HG03520 (cell line): Measurements from ENCODE around the gene NPBWR2.

Experiments
- ATAC-seq: cut with Tn5 transposase; IDR thresholded peaks from one replicate; pipeline ENCODE4 v1.9.1; 2021; ENCODE audit warnings: mild to moderate bottlenecking, moderate library complexity; ENCODE audit not compliant: unreplicated experiment

The NPBWR2 gene

GRCh38 chr20:64063389-64064144 lies 43.8 kb downstream of the NPBWR2 start:
- no peak for ATAC-seq

GRCh38 chr20:64062596-64063388 lies 44.6 kb downstream of the NPBWR2 start, which contains the start of gene TCEA2:
Gene TCEA2 (plus strand): TSS chr20:64063198. CDS start chr20:64063313, 115 bp downstream.
- ATAC-seq, result peak; percentile 82

- no peak for ATAC-seq
Measured at GRCh38 chr20:64062276-64062595, 45.1 kb downstream of the NPBWR2 start.

DNA sequence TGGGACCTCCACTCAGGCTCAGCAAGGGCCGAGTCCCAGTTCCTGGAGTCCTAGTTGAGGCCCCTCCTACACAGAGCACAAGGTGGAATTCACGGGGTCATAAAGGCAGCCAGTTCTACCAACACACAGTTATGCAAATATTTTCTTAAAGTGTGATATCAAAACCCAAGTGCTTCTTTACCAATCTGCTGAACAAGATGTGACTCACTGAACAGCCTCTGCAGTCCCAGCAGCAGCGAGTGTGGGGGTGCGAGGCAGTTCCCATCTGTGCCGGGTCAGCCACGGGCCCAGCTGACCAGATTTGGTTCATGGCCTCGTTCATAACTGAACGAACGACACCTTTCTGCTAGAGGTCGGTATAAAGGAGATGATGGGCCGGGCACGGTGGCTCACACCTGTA lies 48.8 kb downstream of the NPBWR2 start:
- ATAC-seq, result no peak

GRCh38 chr20:64057628-64058498 lies 49.5 kb downstream of the NPBWR2 start:
- no peak for ATAC-seq

- ATAC-seq, result no peak
Measured at GRCh38 chr20:64056889-64057627, 50.3 kb downstream of the NPBWR2 start.

GRCh38 chr20:64056639-64056888 lies 50.8 kb downstream of the NPBWR2 start:
- ATAC-seq, result no peak

DNA sequence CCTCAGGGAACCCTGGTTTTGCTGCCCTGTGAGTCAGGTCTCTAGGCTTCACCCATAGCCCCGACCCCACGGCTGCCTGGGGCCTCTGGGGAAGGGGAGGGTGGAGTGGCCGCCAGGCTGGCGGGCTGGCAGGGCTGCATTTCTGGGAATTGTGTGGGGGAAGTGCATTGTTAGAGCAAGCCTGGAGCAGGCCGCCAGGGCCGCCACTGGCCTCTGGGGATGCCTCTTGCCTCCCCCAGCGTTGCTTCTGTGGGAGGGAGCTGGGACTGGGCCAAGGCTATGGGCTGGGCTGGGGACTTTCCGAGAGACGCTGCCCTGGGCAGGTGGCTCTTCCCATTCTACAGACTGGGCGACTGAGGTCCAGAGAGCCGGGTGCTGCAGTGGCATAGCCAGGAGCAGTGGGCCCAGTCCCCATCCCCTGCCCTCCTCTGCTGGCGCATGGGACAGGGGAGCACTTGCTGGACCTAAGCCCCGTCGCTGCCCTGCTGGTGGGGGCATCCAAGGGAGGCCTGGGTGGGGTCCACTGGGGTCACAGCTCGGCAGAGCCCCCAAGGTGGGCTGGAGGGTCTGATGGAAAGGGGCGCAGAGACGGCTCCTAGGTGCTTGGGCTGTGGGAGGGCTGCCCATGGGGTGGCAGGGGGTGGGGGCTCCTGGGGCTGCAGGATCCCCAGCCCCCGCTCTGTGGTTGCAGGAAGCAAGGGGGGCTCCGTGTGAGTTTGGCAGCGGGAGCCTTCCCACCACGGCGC lies 51.3 kb downstream of the NPBWR2 start:
- ATAC-seq, result no peak

GRCh38 chr20:64055396-64055892 lies 51.9 kb downstream of the NPBWR2 start:
- ATAC-seq, result no peak

- no peak for ATAC-seq
Measured at GRCh38 chr20:64053841-64054661, 53.3 kb downstream of the NPBWR2 start.
